Esophagus squamous epithelium (tissue), 5 donors: Measurements from ENCODE around the gene RNF223. TPM values are rescaled to one million over a fixed set of nuclear protein-coding genes. Genes with fewer than 3 reads are reported as not detected.

Experiments used
- DNase-seq: peaks from one replicate; lab custom pipeline; 2025; lab: John Stamatoyannopoulos, UW
- H3K27ac ChIP-seq, 4 donors: fragments of 200-600 bp; sonication (generic); one replicate each; pipeline ENCODE4 v1.5.1; 2016 to 2019; ENCODE audit warnings: mild to moderate bottlenecking in 1 of 4
- H3K27me3 ChIP-seq, 4 donors: fragments of 200-600 bp; sonication (generic); 1 replicate in 3 of 4; 2 replicates in 1 of 4; pipeline versions ENCODE4 v1.5.1 to v1.6.0; 2017 to 2021; ENCODE audit warnings: antibody characterized with exemption in 1 of 4
- H3K36me3 ChIP-seq, 3 donors: fragments of 200-600 bp; sonication (generic); one replicate each; pipeline ENCODE4 v1.5.1; 2016 to 2019
- H3K4me1 ChIP-seq, 3 donors: fragments of 200-600 bp; sonication (generic); one replicate each; pipeline ENCODE4 v1.5.1; 2017 to 2019
- H3K4me3 ChIP-seq, 4 donors: fragments of 200-600 bp; sonication (generic); 1 replicate in 3 of 4; 2 replicates in 1 of 4; pipeline ENCODE4 v1.5.1; 2016 to 2019; ENCODE audit warnings: mild to moderate bottlenecking in 2 of 4, moderate library complexity in 1 of 4
- H3K9me3 ChIP-seq, 3 donors: fragments of 200-600 bp; sonication (generic); one replicate each; pipeline ENCODE4 v1.5.1; 2016 to 2019
- POLR2A ChIP-seq, 4 donors: fragments of 450-650 bp; IDR thresholded peaks; one replicate each; pipeline ENCODE4 v1.6.1; 2017; ENCODE audit warnings: antibody characterized with exemption in 4 of 4, mild to moderate bottlenecking in 4 of 4, moderate library complexity in 3 of 4
- WGBS, 2 donors: methylation state at CpG; one replicate each; pipeline ENCODE4 v1.1.5; 2018; 5-methylcytosine and 5-hydroxymethylcytosine counted together
- intact Hi-C: fragments of 100-400 bp; cut with DNase I; formaldehyde crosslinking; loops from one replicate; pipeline ENCODE4 v1.15.0; 2022
- total RNA-seq, 4 donors: library from RNA; depleted of rRNA; stranded (reverse); fragments of >200 nt; gene quantifications; one replicate each; pipeline ENCODE4 v1.1.0, GENCODE V29; 2016
- TF ChIP-seq, protein P1 (sequence below), 6 experiments: fragments of 450-650 bp in 4 of 6; fragments of 200-600 bp in 2 of 6; sonication (generic) in 2 of 6; IDR thresholded peaks; one replicate each; pipeline ENCODE4 v1.5.1; 2016 to 2019; ENCODE audit warnings: antibody characterized with exemption in 6 of 6, mild to moderate bottlenecking in 4 of 6, moderate library complexity in 4 of 6
- donor health status: DM: yes; HTN: yes; CAD: no.

The RNF223 gene
- total RNA-seq: 10 to 100 TPM; 11.8 to 25.3 (median 12.3) TPM

DNA sequence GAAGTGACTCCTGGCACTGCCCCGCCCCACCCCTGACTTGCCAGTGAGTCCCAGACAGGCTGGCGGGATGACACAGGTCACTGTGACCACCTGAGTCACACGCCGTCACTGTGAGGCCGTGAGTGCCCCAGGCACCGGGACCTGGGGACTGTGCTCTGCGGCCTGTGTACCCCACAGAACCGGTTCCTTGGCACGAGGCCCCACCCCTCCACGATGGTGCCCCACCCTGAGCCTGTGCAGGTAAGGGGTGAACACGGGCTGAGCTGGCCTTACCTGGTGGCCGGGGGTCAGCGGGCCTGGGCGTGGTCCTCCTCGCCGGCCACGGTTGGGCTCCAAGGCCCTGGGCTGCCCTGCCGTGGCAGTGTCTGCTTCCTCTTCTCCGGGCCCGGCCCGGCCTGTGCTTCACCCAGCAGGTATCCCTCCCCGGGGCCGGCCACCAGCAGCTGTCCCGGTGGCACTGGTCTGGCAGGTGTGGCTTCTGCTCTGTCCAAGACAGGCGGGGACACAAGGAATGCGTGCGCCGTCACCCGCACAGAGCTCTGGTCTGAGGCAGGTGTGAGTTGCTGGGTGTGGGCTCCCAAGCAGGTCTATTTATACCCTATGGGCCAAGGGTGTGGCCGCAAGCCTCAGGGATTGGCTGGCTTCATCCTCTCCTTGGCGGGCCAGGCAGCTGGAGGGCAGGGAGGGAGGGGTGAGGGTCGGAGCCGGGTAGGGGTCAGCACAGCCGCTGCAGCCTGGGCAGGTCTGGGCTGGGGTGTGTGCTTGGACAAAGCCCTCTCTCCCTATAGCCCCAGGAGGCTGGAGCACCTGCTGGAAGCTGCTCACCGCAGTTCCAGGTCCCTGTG is at the start of gene RNF223:
Gene RNF223, minus strand, starts transcription at position 564 of the 845 bp plus-strand sequence. CDS start 1,740 bp downstream, outside the sequence.
- TF ChIP-seq, protein P1, sequence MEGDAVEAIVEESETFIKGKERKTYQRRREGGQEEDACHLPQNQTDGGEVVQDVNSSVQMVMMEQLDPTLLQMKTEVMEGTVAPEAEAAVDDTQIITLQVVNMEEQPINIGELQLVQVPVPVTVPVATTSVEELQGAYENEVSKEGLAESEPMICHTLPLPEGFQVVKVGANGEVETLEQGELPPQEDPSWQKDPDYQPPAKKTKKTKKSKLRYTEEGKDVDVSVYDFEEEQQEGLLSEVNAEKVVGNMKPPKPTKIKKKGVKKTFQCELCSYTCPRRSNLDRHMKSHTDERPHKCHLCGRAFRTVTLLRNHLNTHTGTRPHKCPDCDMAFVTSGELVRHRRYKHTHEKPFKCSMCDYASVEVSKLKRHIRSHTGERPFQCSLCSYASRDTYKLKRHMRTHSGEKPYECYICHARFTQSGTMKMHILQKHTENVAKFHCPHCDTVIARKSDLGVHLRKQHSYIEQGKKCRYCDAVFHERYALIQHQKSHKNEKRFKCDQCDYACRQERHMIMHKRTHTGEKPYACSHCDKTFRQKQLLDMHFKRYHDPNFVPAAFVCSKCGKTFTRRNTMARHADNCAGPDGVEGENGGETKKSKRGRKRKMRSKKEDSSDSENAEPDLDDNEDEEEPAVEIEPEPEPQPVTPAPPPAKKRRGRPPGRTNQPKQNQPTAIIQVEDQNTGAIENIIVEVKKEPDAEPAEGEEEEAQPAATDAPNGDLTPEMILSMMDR (IDR thresholded peaks at IDR 0.05): no peak
- peak in 2 of 4 donors; percentile 58 to 66 for TF ChIP-seq POLR2A (IDR thresholded peaks at IDR 0.05)
- H3K4me1 ChIP-seq: peaks cover 13 to 48% (median 13%) of the 10 kb centered on the region in 3 donors
- H3K36me3 ChIP-seq: no peaks in the 10 kb centered on the region
- 20 to 60% methylated on average over 1 to 6 of the region's 35 CpGs for WGBS, 2 donors
- peak within 1 kb of the TSS; percentile 81 to 89 (median 82) for H3K27ac ChIP-seq
- DNase-seq: no peak
- H3K9me3 ChIP-seq: no peaks in the 10 kb centered on the region
- peaks cover 0 to 71% (median 2%) of the 10 kb centered on the region in 4 donors for H3K27me3 ChIP-seq
- peak within 1 kb of the TSS; percentile 21 to 45 (median 38) for H3K4me3 ChIP-seq
- intact Hi-C loops: no loop called here

DNA sequence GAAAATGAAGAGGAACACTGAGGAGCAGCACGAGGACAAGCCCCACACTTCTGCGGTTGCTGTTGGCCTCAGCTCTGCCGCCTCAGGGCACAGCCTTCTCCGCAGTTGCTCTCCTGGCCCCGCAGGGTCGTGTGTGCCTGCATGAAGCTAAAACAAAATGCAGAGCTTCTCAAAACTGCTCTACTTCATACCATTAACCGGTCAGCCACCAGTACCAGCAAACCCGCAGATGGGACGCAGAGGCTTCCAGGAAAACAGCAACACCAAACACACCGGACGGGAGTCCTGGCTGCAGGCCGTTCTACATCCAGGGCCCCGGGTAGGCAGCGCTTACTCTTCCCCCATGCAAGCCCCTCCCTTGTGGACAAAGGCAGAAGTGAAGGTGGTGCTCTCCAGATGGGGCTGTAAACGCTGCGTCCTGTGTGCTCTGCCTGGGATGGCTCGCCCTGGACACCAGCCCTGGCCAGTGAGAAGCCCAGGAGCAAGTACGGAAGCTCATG is 48.9 kb upstream of the RNF223 start:
- TF ChIP-seq, protein P1 (IDR thresholded peaks at IDR 0.05): no peak
- TF ChIP-seq POLR2A (IDR thresholded peaks at IDR 0.05): no peak
- Histone ChIP-seq H3K36me3 (no peaks in the 10 kb centered on the region), H3K9me3 (no peaks in the 10 kb centered on the region), H3K4me3 (no peak overlapping the region), H3K27ac (no peak overlapping the region), H3K27me3 (peaks cover 0 to 65% (median 0%) of the 10 kb centered on the region in 4 donors), H3K4me1 (peaks cover 9 to 18% (median 9%) of the 10 kb centered on the region in 3 donors)
- no peak for DNase-seq
- WGBS, 2 donors: 50 to 57% methylated on average over 4 to 18 of the region's 18 CpGs
- intact Hi-C loops: loop anchor here (5.0 to 10.0 kb wide), 2 partner anchors 122 to 169 kb away; partner anchors contain the start of gene C1QTNF12

DNA sequence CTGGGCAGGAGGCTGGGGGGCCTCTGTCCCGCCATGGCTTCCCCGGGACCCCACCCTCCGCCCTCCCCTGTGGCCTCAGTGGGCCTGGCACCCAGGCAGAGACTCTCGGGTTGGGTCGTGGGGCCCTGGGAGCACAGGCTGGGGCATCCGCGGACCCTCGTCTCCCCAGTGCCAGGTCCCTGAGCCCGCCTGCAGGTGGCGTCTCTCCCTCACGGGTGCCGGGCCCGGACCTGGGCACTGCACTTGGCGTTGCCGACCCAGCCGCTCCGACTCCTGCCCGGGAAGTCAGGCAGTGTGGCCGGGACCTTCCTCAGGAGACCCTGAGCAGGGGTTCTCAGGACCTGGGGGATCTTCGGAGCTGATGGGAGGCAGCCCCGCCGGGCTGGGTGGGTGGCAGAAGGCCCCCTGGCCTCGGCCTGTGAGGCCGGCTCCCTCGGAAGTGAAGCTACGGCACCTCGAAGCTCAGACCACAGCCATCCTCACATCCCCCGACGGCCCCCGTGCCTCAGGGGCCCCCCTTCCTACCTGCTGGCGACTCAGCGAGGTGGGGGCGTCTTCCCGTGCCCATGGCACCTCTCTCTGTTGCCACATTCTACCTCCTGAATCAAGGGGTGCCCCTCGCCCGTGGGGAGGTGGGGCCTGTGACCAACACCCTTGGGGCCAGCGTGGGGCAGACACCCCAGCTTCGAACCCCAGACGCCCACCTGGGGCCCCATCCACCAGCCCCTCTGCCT is 48.1 kb upstream of the RNF223 start:
- Histone ChIP-seq H3K27ac (no peak overlapping the region), H3K4me1 (peaks cover 9 to 19% (median 9%) of the 10 kb centered on the region in 3 donors), H3K9me3 (no peaks in the 10 kb centered on the region), H3K27me3 (peaks cover 0 to 73% (median 0%) of the 10 kb centered on the region in 4 donors), H3K36me3 (no peaks in the 10 kb centered on the region), H3K4me3 (peak overlapping the region; percentile 7 to 58 (median 29))
- TF ChIP-seq, protein P1 (IDR thresholded peaks at IDR 0.05): peak; percentile 90 to 96 (median 92)
- no peak for TF ChIP-seq POLR2A (IDR thresholded peaks at IDR 0.05)
- WGBS, 2 donors: 0 to 10% methylated on average over 2 to 3 of the region's 39 CpGs
- intact Hi-C loops: loop anchor here (5.0 to 10.0 kb wide), 2 partner anchors 123 to 170 kb away; partner anchors contain the start of gene C1QTNF12
- no peak for DNase-seq

DNA sequence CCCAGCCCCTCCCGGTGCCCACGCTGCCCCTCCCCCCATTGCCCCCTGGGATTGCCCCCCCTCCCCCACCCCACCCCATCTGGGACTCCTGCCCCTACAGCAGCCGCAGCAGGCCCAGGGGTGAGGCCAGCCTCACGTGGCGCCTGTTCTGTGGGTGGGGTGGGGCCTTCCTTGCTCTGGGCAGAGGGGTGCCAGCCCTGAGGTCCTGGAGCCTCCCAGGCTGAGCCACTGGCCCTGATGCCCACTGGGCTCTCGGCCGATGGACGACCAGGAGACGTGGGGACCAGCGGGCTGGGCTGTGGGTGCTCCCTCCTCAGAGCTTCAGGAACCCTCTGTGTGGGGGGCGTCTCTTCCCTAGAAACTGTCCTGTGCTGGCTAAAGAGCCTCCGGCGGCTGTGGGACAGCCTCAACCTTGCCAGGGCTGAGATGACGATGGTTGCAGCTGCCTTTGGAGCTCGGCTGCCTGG is 47.5 kb upstream of the RNF223 start:
- TF ChIP-seq POLR2A (IDR thresholded peaks at IDR 0.05): no peak
- TF ChIP-seq, protein P1 (IDR thresholded peaks at IDR 0.05): no peak
- intact Hi-C loops: loop anchor here (5.0 to 10.0 kb wide), 2 partner anchors 123 to 171 kb away; partner anchors contain the start of gene C1QTNF12
- DNase-seq: no peak
- H3K9me3 ChIP-seq: no peaks in the 10 kb centered on the region
- H3K36me3 ChIP-seq: no peaks in the 10 kb centered on the region
- H3K4me1 ChIP-seq: peaks cover 12 to 25% (median 13%) of the 10 kb centered on the region in 3 donors
- WGBS, 2 donors: 71% methylated on average over 3 of the region's 15 CpGs; no CpG with 5 or more reads in 1 of the 2 donors
- H3K27ac ChIP-seq: no peak overlapping the region
- H3K4me3 ChIP-seq: peak overlapping the region in 3 of 4 donors; percentile 20 to 58 (median 38)
- H3K27me3 ChIP-seq: peaks cover 0 to 74% (median 0%) of the 10 kb centered on the region in 4 donors
